NCI-H146 (cell line): ENCODE data around the gene NUDT6.
"Not testable (repeated sequence)": the region's sequence is repeated elsewhere in the genome, so short reads cannot be mapped to it uniquely, and the experiment has no call there.

ENCODE experiments used
- DNase-seq: peaks from one replicate; lab custom pipeline; 2025; lab: John Stamatoyannopoulos, UW

The NUDT6 gene

GRCh38 chr4:122921971-122922876, at the start of gene NUDT6:
NUDT6 (minus strand) TSS chr4:122922597; CDS start chr4:122922572, 25 bp downstream.
- peak; percentile 69 for DNase-seq

- DNase-seq = no peak
These were observed 45.9 kb upstream of the NUDT6 start for GRCh38 chr4:122968227-122968812.

- DNase-seq = no peak
These were observed 44.8 kb upstream of the NUDT6 start for GRCh38 chr4:122967231-122967630.

GRCh38 chr4:122966201-122966600, 43.8 kb upstream of the NUDT6 start:
- no peak for DNase-seq

GRCh38 chr4:122963216-122963615, 40.8 kb upstream of the NUDT6 start:
- DNase-seq = no peak

- no peak for DNase-seq
These were observed 38.2 kb upstream of the NUDT6 start for GRCh38 chr4:122960611-122961000.

GRCh38 chr4:122959981-122960610, 37.7 kb upstream of the NUDT6 start:
- DNase-seq = no peak

GRCh38 chr4:122959441-122959840, 37.0 kb upstream of the NUDT6 start:
- no peak for DNase-seq

- DNase-seq = no peak
These were observed 36.1 kb upstream of the NUDT6 start for GRCh38 chr4:122958505-122958904.

GRCh38 chr4:122953924-122954323, 31.5 kb upstream of the NUDT6 start:
- no peak for DNase-seq

GRCh38 chr4:122952028-122952427, 29.6 kb upstream of the NUDT6 start:
- no peak for DNase-seq

GRCh38 chr4:122948671-122949070, 26.3 kb upstream of the NUDT6 start:
- DNase-seq = no peak

- no peak for DNase-seq
These were observed 23.7 kb upstream of the NUDT6 start for GRCh38 chr4:122946142-122946541.

GRCh38 chr4:122945136-122945535, 22.7 kb upstream of the NUDT6 start:
- DNase-seq = not testable (repeated sequence)

GRCh38 chr4:122932763-122933162, 10.4 kb upstream of the NUDT6 start:
- DNase-seq = no peak

- no peak for DNase-seq
These were observed 8.5 kb upstream of the NUDT6 start for GRCh38 chr4:122930862-122931261.

GRCh38 chr4:122928930-122929329, 6.5 kb upstream of the NUDT6 start:
- DNase-seq = no peak

GRCh38 chr4:122922877-122923511, 597 bp upstream of the NUDT6 start:
- DNase-seq = peak; percentile 77

- no peak for DNase-seq
These were observed 1.1 kb downstream of the NUDT6 start for GRCh38 chr4:122921300-122921699.

GRCh38 chr4:122920473-122920872, 1.9 kb downstream of the NUDT6 start:
- DNase-seq = no peak

- no peak for DNase-seq
These were observed 4.7 kb downstream of the NUDT6 start for GRCh38 chr4:122917731-122918130.

GRCh38 chr4:122914938-122915337, 7.5 kb downstream of the NUDT6 start:
- DNase-seq = no peak
